ENCODE measurements around the gene IL4R. TPM values are rescaled to one million over a fixed set of nuclear protein-coding genes. Genes with fewer than 3 reads are reported as not detected.

Gene IL4R
- total RNA-seq, 1 experiment from 2014 or later, result 25.1 TPM

- H2AFZ ChIP-seq (ENCODE audit: low read length), result no peak overlapping the region
- H3K4me3 ChIP-seq (ENCODE audit: low read length), result no peak overlapping the region
- H3K4me2 ChIP-seq (ENCODE audit: low read length), result no peak overlapping the region
- H3K27ac ChIP-seq (ENCODE audit: low read length), result no peak overlapping the region
- no peaks in the 10 kb centered on the region for H3K79me2 ChIP-seq (ENCODE audit: low read length)
- no peaks in the 10 kb centered on the region for H3K27me3 ChIP-seq (ENCODE audit: low read length)
- H3K9me2 ChIP-seq (replicated peaks; ENCODE audit: low read length), result no peaks in the 10 kb centered on the region
- ChIA-PET CTCF (no interaction called here), POLR2A (ENCODE audit: unreplicated experiment) (no interaction called here)
- no peaks in the 10 kb centered on the region for H4K20me1 ChIP-seq (ENCODE audit: low read length)
- no peaks in the 10 kb centered on the region for H3K9me3 ChIP-seq (ENCODE audit: low read length)
- no peaks in the 10 kb centered on the region for H3F3A ChIP-seq (ENCODE audit: low read length, unreplicated experiment)
- no TSS peak for BruUV-seq (replicated peaks)
- H3K36me3 ChIP-seq (ENCODE audit: low read depth, low read length), result peaks cover 22% of the 10 kb centered on the region
- DNase-seq, result no peak
- ATAC-seq, result no peak
- no peak overlapping the region for H3K9ac ChIP-seq (ENCODE audit: low read length)
- intact Hi-C loops (cut with micrococcal nuclease), result no loop called here
- H3K4me1 ChIP-seq (ENCODE audit: insufficient read depth, low read length), result no peaks in the 10 kb centered on the region
- TF ChIP-seq EZH2 (IDR thresholded peaks at IDR 0.05; ENCODE audit: low read length, unreplicated experiment), result no peak
- no peak for TF ChIP-seq EZH2phosphoT487 (IDR thresholded peaks at IDR 0.05; ENCODE audit: borderline replicate concordance, low read length)
- TF ChIP-seq CTCF (conservative IDR thresholded peaks at IDR 0.05; ENCODE audit: low read depth, low read length), result no peak
Observed at GRCh38 chr16:27353853-27354252, 40.1 kb downstream of the IL4R start.

GRCh38 chr16:27355610-27356009 lies 41.8 kb downstream of the IL4R start:
- ChIA-PET POLR2A (ENCODE audit: unreplicated experiment) (no interaction called here), CTCF (no interaction called here)
- H3K36me3 ChIP-seq (ENCODE audit: low read depth, low read length), result peaks cover 19% of the 10 kb centered on the region
- H3K4me2 ChIP-seq (ENCODE audit: low read length), result no peak overlapping the region
- no peaks in the 10 kb centered on the region for H3K4me1 ChIP-seq (ENCODE audit: insufficient read depth, low read length)
- no peaks in the 10 kb centered on the region for H3K27me3 ChIP-seq (ENCODE audit: low read length)
- no peak overlapping the region for H3K9ac ChIP-seq (ENCODE audit: low read length)
- no peaks in the 10 kb centered on the region for H3K79me2 ChIP-seq (ENCODE audit: low read length)
- H3K4me3 ChIP-seq (ENCODE audit: low read length), result no peak overlapping the region
- no peaks in the 10 kb centered on the region for H3K9me2 ChIP-seq (replicated peaks; ENCODE audit: low read length)
- no peaks in the 10 kb centered on the region for H3F3A ChIP-seq (ENCODE audit: low read length, unreplicated experiment)
- ATAC-seq (no peak), DNase-seq (peak; percentile 25)
- no peak overlapping the region for H3K27ac ChIP-seq (ENCODE audit: low read length)
- no peaks in the 10 kb centered on the region for H4K20me1 ChIP-seq (ENCODE audit: low read length)
- H3K9me3 ChIP-seq (ENCODE audit: low read length), result no peaks in the 10 kb centered on the region
- H2AFZ ChIP-seq (ENCODE audit: low read length), result no peak overlapping the region
- TF ChIP-seq CTCF (conservative IDR thresholded peaks at IDR 0.05; ENCODE audit: low read depth, low read length) (peak; percentile 47), EZH2 (IDR thresholded peaks at IDR 0.05; ENCODE audit: low read length, unreplicated experiment) (no peak)
- BruUV-seq (replicated peaks), result no TSS peak
- intact Hi-C loops (cut with micrococcal nuclease), result no loop called here

GRCh38 chr16:27356794-27357193 lies 43.0 kb downstream of the IL4R start:
- H3K4me2 ChIP-seq (ENCODE audit: low read length), result no peak overlapping the region
- no peak for TF ChIP-seq EZH2phosphoT487 (IDR thresholded peaks at IDR 0.05; ENCODE audit: borderline replicate concordance, low read length)
- no peak for TF ChIP-seq CTCF (conservative IDR thresholded peaks at IDR 0.05; ENCODE audit: low read depth, low read length)
- TF ChIP-seq EZH2 (IDR thresholded peaks at IDR 0.05; ENCODE audit: low read length, unreplicated experiment), result no peak
- CTCF ChIA-PET, result no interaction called here
- no peaks in the 10 kb centered on the region for H3K27me3 ChIP-seq (ENCODE audit: low read length)
- DNase-seq, result no peak
- intact Hi-C loops (cut with micrococcal nuclease), result no loop called here
- no peaks in the 10 kb centered on the region for H3K79me2 ChIP-seq (ENCODE audit: low read length)
- H3F3A ChIP-seq (ENCODE audit: low read length, unreplicated experiment), result no peaks in the 10 kb centered on the region
- no peak overlapping the region for H3K4me3 ChIP-seq (ENCODE audit: low read length)
- H2AFZ ChIP-seq (ENCODE audit: low read length), result no peak overlapping the region
- H3K27ac ChIP-seq (ENCODE audit: low read length), result no peak overlapping the region
- H3K9me2 ChIP-seq (replicated peaks; ENCODE audit: low read length), result no peaks in the 10 kb centered on the region
- no peaks in the 10 kb centered on the region for H3K9me3 ChIP-seq (ENCODE audit: low read length)
- POLR2A ChIA-PET (ENCODE audit: unreplicated experiment), result no interaction called here
- ATAC-seq, result no peak
- H3K4me1 ChIP-seq (ENCODE audit: insufficient read depth, low read length), result no peaks in the 10 kb centered on the region
- H4K20me1 ChIP-seq (ENCODE audit: low read length), result no peaks in the 10 kb centered on the region
- no TSS peak for BruUV-seq (replicated peaks)
- peaks cover 14% of the 10 kb centered on the region for H3K36me3 ChIP-seq (ENCODE audit: low read depth, low read length)
- H3K9ac ChIP-seq (ENCODE audit: low read length), result no peak overlapping the region

Data from PC-3 (cell line).